ENCODE results near the gene FAM187B. TPM values are rescaled to one million over a fixed set of nuclear protein-coding genes. Genes with fewer than 3 reads are reported as not detected.

Gene FAM187B
- polyA plus RNA-seq, 1 of the 3 experiments (the other 2 are of a cell fraction): not detected

Other genes with a start within 250 kb of the FAM187B start
- gene GRAMD1A, start 228.4 kb downstream of the FAM187B start, polyA plus RNA-seq (2012; rRNA removed): 64.6 and 81.9 TPM in 2 replicates
- 10.3 and 10.5 TPM in 2 replicates for gene SCN1B, start 198.3 kb downstream of the FAM187B start, polyA plus RNA-seq (2012; rRNA removed)
- 0.05 TPM in 1 of 2 replicates, not detected in the other for gene HPN, start 187.0 kb downstream of the FAM187B start, polyA plus RNA-seq (2012; rRNA removed)
- gene FXYD3, start 112.9 kb downstream of the FAM187B start, polyA plus RNA-seq (2012; rRNA removed): not detected in 2 replicates
- gene LGI4, start 93.7 kb downstream of the FAM187B start, polyA plus RNA-seq (2012; rRNA removed): 0.05 and 0.15 TPM in 2 replicates
- 0.12 TPM in 1 of 2 replicates, not detected in the other for gene FXYD1, start 89.9 kb downstream of the FAM187B start, polyA plus RNA-seq (2012; rRNA removed)
- 0.10 and 0.44 TPM in 2 replicates for gene FXYD7, start 85.5 kb downstream of the FAM187B start, polyA plus RNA-seq (2012; rRNA removed)
- 107 and 195 TPM in 2 replicates for gene FXYD5, start 74.0 kb downstream of the FAM187B start, polyA plus RNA-seq (2012; rRNA removed)
- gene LSR, start 20.3 kb upstream of the FAM187B start, polyA plus RNA-seq (2012; rRNA removed): 0.50 and 0.62 TPM in 2 replicates
- gene USF2, start 40.2 kb upstream of the FAM187B start, polyA plus RNA-seq (2012; rRNA removed): 83.6 and 102 TPM in 2 replicates
- gene HAMP, start 53.8 kb upstream of the FAM187B start, polyA plus RNA-seq (2012; rRNA removed): 0.13 TPM in 1 of 2 replicates, not detected in the other
- not detected in 2 replicates for gene MAG, start 63.4 kb upstream of the FAM187B start, polyA plus RNA-seq (2012; rRNA removed)
- gene CD22, start 100.4 kb upstream of the FAM187B start, polyA plus RNA-seq (2012; rRNA removed): 0.16 and 0.18 TPM in 2 replicates
- gene FFAR1, start 119.2 kb upstream of the FAM187B start, polyA plus RNA-seq (2012; rRNA removed): not detected in 2 replicates
- gene FFAR3, start 129.7 kb upstream of the FAM187B start, polyA plus RNA-seq (2012; rRNA removed): not detected in 2 replicates
- gene GPR42, start 142.3 kb upstream of the FAM187B start, polyA plus RNA-seq (2012; rRNA removed): not detected in 2 replicates
- not detected in 2 replicates for gene FFAR2, start 219.5 kb upstream of the FAM187B start, polyA plus RNA-seq (2012; rRNA removed)